HFFc6 (cell line): ENCODE data around the gene REM2. TPM values are rescaled to one million over a fixed set of nuclear protein-coding genes. Genes with fewer than 3 reads are reported as not detected.

Experiments
- DNase-seq: peaks from one replicate; pipeline ENCODE4 v3.0.0-alpha.2; 2018
- H3K27ac Mint-ChIP-seq: 2 replicates; pipeline ENCODE4 v1.8.0; 2020; ENCODE audit warnings: mild to moderate bottlenecking, mixed read lengths
- H3K27me3 Mint-ChIP-seq: 2 replicates; pipeline ENCODE4 v1.8.0; 2021; ENCODE audit warnings: mild to moderate bottlenecking, moderate library complexity, mixed read lengths; ENCODE audit not compliant: insufficient read depth
- H3K36me3 Mint-ChIP-seq: 2 replicates; pipeline ENCODE4 v1.8.0; 2021; ENCODE audit warnings: low read depth, mixed read lengths
- H3K4me1 Mint-ChIP-seq: 2 replicates; pipeline ENCODE4 v1.8.0; 2020; ENCODE audit warnings: low read depth, mixed read lengths
- H3K4me3 Mint-ChIP-seq: 2 replicates; pipeline ENCODE4 v1.8.0; 2020; ENCODE audit warnings: mild to moderate bottlenecking, moderate library complexity, mixed read lengths
- H3K9me3 Mint-ChIP-seq: 2 replicates; pipeline ENCODE4 v1.8.0; 2020; ENCODE audit warnings: mild to moderate bottlenecking, mixed read lengths
- CTCF ChIP-seq: fragments of 200-600 bp; sonication (generic); IDR thresholded peaks from 2 replicates; pipeline ENCODE4 v1.5.0; 2021; ENCODE audit warnings: antibody characterized with exemption, mild to moderate bottlenecking
- total RNA-seq, 6 experiments: library from RNA; stranded (reverse); fragmentation: NEBNext Ultra II Directional; extraction: Animal tissue kit (Norgen Biotek cat#: 25700); gene quantifications; 2 replicates in 1 of 6; 3 replicates in 5 of 6; pipeline ENCODE4 v1.2.3, GENCODE V29; 2021

REM2 gene
- total RNA-seq, 6 experiments from 2014 or later: 0.09 to 0.17 (median 0.14) TPM; not detected in 2

DNA sequence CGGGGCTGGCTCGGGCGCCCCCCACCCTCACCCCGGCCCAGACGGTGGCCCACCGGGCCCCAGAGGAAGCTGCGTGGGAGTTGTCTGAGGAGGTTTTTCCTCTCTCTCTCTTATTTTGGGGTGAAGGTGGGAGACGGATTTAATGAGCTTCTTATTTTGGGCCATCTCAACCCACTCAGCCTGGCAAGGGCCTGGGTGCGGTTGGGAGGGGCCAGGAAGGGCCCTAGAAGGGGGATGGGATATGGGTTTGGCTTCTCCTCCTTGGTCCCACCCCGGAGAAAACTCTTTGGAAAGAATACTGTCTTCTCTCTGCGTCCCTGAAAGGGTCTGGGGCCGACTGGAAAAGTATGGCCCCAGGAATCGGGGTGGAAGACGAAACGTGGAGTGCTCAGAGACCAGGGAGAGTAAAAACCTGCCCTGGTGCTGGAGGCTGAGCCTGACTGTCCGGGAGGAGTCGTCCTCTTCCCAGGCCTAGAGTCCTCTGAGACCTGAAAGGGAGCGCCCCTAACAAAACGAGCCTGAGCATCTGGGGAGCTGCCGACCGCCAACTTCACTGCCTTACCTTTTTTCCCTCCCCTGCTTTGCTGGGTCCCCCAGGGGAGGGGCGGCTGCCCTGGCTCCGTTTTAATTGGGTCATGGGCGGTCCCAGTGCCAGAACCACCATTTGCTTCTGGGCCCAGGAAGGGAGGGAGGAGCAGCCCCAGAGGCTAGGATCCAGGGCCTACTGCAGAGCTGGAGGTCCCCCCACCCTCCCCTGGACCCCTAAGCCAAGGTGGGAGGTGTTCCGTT, 45.1 kb upstream of the REM2 start:
- no peak for TF ChIP-seq CTCF
- Mint-ChIP-seq H3K9me3 (no peaks in the 10 kb centered on the region), H3K36me3 (peaks cover 38% of the 10 kb centered on the region), H3K4me3 (peak overlapping the region; percentile 99), H3K27me3 (peaks cover 2% of the 10 kb centered on the region), H3K27ac (peak overlapping the region; percentile 93), H3K4me1 (peaks cover 44% of the 10 kb centered on the region)
- peak; percentile 42 for DNase-seq

DNA sequence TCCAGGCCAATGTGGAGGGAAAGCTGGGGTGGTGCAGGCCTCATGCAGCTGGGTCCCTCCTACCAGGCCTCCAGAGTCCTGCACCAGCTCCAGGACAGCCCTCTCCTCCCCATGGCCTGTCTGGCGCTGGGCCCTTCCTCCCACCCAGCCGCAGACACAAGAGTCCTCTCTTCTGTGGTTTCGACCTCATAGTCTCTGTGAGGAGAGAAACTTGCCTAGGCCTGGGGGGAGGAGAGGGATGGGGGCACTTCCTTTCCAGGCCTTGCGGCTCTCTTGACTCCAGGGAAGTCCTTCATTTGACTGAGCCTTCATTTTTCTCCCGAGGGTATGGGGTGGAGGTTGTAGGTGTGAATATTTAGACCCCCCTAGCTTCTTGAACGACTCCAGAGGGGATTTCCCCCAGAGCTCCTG, 44.4 kb upstream of the REM2 start:
- TF ChIP-seq CTCF: no peak
- peak; percentile 61 for DNase-seq
- Mint-ChIP-seq H3K4me1 (peaks cover 44% of the 10 kb centered on the region), H3K36me3 (peaks cover 38% of the 10 kb centered on the region), H3K27ac (peak overlapping the region; percentile 93), H3K4me3 (peak overlapping the region; percentile 99), H3K27me3 (peaks cover 2% of the 10 kb centered on the region), H3K9me3 (no peaks in the 10 kb centered on the region)

GRCh38 chr14:22839159-22839779, 43.8 kb upstream of the REM2 start:
- H3K27me3 Mint-ChIP-seq: peaks cover 2% of the 10 kb centered on the region
- H3K36me3 Mint-ChIP-seq: peaks cover 40% of the 10 kb centered on the region
- DNase-seq: no peak
- peak overlapping the region; percentile 93 for H3K27ac Mint-ChIP-seq
- H3K9me3 Mint-ChIP-seq: no peaks in the 10 kb centered on the region
- H3K4me1 Mint-ChIP-seq: peaks cover 44% of the 10 kb centered on the region
- no peak for TF ChIP-seq CTCF
- H3K4me3 Mint-ChIP-seq: peak overlapping the region; percentile 99

DNA sequence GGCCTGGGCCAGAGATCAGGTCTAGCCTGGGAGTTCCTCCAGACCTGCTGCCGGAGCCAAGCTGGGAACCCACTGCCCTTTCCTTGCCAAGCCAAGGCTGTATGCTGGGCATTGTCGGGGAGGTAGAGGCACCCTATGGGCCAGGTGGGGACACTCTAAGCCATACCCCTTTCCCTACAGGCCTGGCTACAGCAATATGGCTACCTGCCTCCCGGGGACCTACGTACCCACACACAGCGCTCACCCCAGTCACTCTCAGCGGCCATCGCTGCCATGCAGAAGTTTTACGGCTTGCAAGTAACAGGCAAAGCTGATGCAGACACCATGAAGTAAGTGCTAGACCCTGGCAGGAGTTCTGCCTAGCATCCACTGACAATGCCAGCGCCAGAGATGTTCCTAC, 41.7 kb upstream of the REM2 start:
- peaks cover 45% of the 10 kb centered on the region for H3K4me1 Mint-ChIP-seq
- no peak for DNase-seq
- H3K9me3 Mint-ChIP-seq: no peaks in the 10 kb centered on the region
- no peak for TF ChIP-seq CTCF
- peaks cover 2% of the 10 kb centered on the region for H3K27me3 Mint-ChIP-seq
- H3K27ac Mint-ChIP-seq: peak overlapping the region; percentile 93
- peaks cover 54% of the 10 kb centered on the region for H3K36me3 Mint-ChIP-seq
- no peak overlapping the region for H3K4me3 Mint-ChIP-seq

GRCh38 chr14:22841769-22842168, 41.3 kb upstream of the REM2 start:
- Mint-ChIP-seq H3K27me3 (peaks cover 2% of the 10 kb centered on the region), H3K36me3 (peaks cover 53% of the 10 kb centered on the region), H3K4me3 (no peak overlapping the region), H3K4me1 (peaks cover 49% of the 10 kb centered on the region), H3K27ac (peak overlapping the region; percentile 93), H3K9me3 (no peaks in the 10 kb centered on the region)
- TF ChIP-seq CTCF: no peak
- DNase-seq: no peak
